ENCODE measurements around the gene UBXN7. TPM values are rescaled to one million over a fixed set of nuclear protein-coding genes. Genes with fewer than 3 reads are reported as not detected.
"Not testable (repeated sequence)": the region's sequence is repeated elsewhere in the genome, so short reads cannot be mapped to it uniquely, and the experiment has no call there.

UBXN7 gene
- total RNA-seq, 2 donors from 2014 or later, result 109 to 120 TPM

DNA sequence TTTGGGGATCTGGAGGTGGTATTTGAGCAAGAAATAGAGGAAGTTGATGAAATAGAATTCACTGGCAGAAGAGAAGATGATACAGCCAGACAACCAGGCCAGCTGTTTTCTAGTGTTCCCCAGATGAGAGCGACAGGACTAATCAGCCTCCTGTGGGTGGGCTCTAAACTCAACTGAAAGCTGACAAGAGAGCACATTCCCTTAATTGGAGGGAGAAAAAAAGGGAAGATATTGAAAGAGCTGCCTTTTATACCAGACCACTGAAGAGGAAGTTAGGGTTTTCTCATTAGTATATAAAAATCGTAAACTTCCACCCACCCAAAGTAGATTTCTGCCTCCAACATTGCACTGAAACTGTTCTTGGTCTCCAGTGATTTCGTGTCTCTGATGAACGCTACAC lies 87.6 kb downstream of the UBXN7 start:
- H3K27ac ChIP-seq (ENCODE audit: low read depth, low read length), result no peak overlapping the region

DNA sequence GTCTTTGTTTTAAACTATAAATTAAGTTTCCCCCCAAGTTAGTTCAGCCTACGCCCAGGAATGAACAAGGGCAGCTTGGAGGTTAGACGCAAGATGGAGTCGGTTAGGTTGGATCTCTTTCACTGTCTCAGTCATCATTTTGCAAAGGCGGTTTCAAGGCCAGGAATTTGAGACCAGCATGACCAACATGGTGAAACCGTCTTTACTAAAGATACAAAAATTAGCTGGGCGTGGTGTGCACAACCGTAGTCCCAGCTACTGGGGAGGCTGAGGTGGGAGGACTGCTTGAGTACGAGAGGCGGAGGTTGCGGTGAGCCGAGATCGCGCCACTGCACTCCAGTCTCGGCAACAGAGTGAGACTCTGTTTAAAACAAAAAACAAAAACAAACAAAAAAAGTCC lies 88.3 kb downstream of the UBXN7 start:
- not testable (repeated sequence) for H3K4me1 Mint-ChIP-seq; H3K9me3 Mint-ChIP-seq; H3K27me3 Mint-ChIP-seq (ENCODE audit: insufficient read depth); H3K4me3 Mint-ChIP-seq; H3K9ac ChIP-seq (ENCODE audit: extremely low read depth, low read length, poor library complexity, severe bottlenecking); H3K4me1 ChIP-seq (ENCODE audit: control insufficient read depth, insufficient read depth, low read length); H3K27ac ChIP-seq (ENCODE audit: low read depth, low read length); H3K36me3 ChIP-seq (ENCODE audit: control insufficient read depth, insufficient read depth, low read length); H3K27ac Mint-ChIP-seq; H3K9me3 ChIP-seq (ENCODE audit: control insufficient read depth, low read length); H3K27me3 ChIP-seq (ENCODE audit: control insufficient read depth, insufficient read depth, low read length, poor library complexity, severe bottlenecking); H3K4me3 ChIP-seq (ENCODE audit: low read length)
- peak; percentile 29 for DNase-seq
- H3K36me3 Mint-ChIP-seq (ENCODE audit: low read depth), result peaks cover 26% of the 10 kb centered on the region
- WGBS, 2 experiments (ENCODE audit: insufficient coverage in 1 of 2, insufficient read length in 1 of 2), result 91 to 96% methylated on average over 7 to 13 of the region's 14 CpGs

More for the DNA sequence above, 87.6 kb downstream of the UBXN7 start:
- no peaks in the 10 kb centered on the region for H3K9me3 Mint-ChIP-seq
- DNase-seq, result no peak
- no peak overlapping the region for H3K9ac ChIP-seq (ENCODE audit: extremely low read depth, low read length, poor library complexity, severe bottlenecking)
- H3K36me3 ChIP-seq (ENCODE audit: control insufficient read depth, insufficient read depth, low read length), result peaks cover 15% of the 10 kb centered on the region
- no peak overlapping the region for H3K4me3 ChIP-seq (ENCODE audit: low read length)
- no peaks in the 10 kb centered on the region for H3K4me1 ChIP-seq (ENCODE audit: control insufficient read depth, insufficient read depth, low read length)
- H3K27me3 ChIP-seq (ENCODE audit: control insufficient read depth, insufficient read depth, low read length, poor library complexity, severe bottlenecking), result no peaks in the 10 kb centered on the region
- H3K27me3 Mint-ChIP-seq (ENCODE audit: insufficient read depth), result no peaks in the 10 kb centered on the region
- no peaks in the 10 kb centered on the region for H3K4me1 Mint-ChIP-seq
- H3K9me3 ChIP-seq (ENCODE audit: control insufficient read depth, low read length), result no peaks in the 10 kb centered on the region
- peaks cover 33% of the 10 kb centered on the region for H3K36me3 Mint-ChIP-seq (ENCODE audit: low read depth)
- TF ChIP-seq, protein P1, sequence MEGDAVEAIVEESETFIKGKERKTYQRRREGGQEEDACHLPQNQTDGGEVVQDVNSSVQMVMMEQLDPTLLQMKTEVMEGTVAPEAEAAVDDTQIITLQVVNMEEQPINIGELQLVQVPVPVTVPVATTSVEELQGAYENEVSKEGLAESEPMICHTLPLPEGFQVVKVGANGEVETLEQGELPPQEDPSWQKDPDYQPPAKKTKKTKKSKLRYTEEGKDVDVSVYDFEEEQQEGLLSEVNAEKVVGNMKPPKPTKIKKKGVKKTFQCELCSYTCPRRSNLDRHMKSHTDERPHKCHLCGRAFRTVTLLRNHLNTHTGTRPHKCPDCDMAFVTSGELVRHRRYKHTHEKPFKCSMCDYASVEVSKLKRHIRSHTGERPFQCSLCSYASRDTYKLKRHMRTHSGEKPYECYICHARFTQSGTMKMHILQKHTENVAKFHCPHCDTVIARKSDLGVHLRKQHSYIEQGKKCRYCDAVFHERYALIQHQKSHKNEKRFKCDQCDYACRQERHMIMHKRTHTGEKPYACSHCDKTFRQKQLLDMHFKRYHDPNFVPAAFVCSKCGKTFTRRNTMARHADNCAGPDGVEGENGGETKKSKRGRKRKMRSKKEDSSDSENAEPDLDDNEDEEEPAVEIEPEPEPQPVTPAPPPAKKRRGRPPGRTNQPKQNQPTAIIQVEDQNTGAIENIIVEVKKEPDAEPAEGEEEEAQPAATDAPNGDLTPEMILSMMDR (conservative IDR thresholded peaks at IDR 0.05), result no peak
- WGBS, 2 experiments (ENCODE audit: insufficient coverage in 1 of 2, insufficient read length in 1 of 2), result 92 to 100% methylated on average over 4 of the region's 4 CpGs
- H3K27ac Mint-ChIP-seq, result no peak overlapping the region
- no peak overlapping the region for H3K4me3 Mint-ChIP-seq

DNA sequence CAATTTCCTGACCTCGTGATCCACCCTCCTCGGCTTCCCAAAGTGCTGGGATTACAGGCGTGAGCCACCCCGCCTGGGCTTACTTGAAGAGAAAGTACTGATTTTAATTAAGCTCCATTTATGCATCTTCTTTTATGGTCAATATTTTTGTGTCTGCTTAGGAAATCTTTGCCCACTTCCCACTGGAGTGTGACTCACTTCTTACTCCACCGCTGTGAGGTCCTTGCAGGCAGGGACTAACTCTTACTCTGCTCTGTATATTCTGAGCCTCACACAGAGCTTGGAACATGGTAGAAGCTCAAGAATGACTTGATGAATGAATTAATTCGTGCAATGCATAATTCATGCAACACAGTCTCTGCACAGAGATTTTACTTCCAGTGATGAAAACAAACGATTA lies 91.1 kb downstream of the UBXN7 start:
- no peak overlapping the region for H3K27ac Mint-ChIP-seq
- no peaks in the 10 kb centered on the region for H3K27me3 ChIP-seq (ENCODE audit: control insufficient read depth, insufficient read depth, low read length, poor library complexity, severe bottlenecking)

More for the DNA sequence above, 91.1 kb downstream of the UBXN7 start:
- H3K4me1 Mint-ChIP-seq, result no peaks in the 10 kb centered on the region
- 85 to 91% methylated on average over 6 to 7 of the region's 7 CpGs for WGBS, 2 experiments (ENCODE audit: insufficient coverage in 1 of 2, insufficient read length in 1 of 2)
- H3K27me3 Mint-ChIP-seq (ENCODE audit: insufficient read depth), result no peaks in the 10 kb centered on the region
- no peak for DNase-seq
- H3K9me3 ChIP-seq (ENCODE audit: control insufficient read depth, low read length), result no peaks in the 10 kb centered on the region
- H3K4me1 ChIP-seq (ENCODE audit: control insufficient read depth, insufficient read depth, low read length), result no peaks in the 10 kb centered on the region
- no peak overlapping the region for H3K4me3 ChIP-seq (ENCODE audit: low read length)
- no peak overlapping the region for H3K27ac ChIP-seq (ENCODE audit: low read depth, low read length)
- peaks cover 7% of the 10 kb centered on the region for H3K36me3 Mint-ChIP-seq (ENCODE audit: low read depth)
- TF ChIP-seq, protein P1 (conservative IDR thresholded peaks at IDR 0.05), result no peak
- H3K9ac ChIP-seq (ENCODE audit: extremely low read depth, low read length, poor library complexity, severe bottlenecking), result no peak overlapping the region
- no peak overlapping the region for H3K4me3 Mint-ChIP-seq
- H3K36me3 ChIP-seq (ENCODE audit: control insufficient read depth, insufficient read depth, low read length), result no peaks in the 10 kb centered on the region
- no peaks in the 10 kb centered on the region for H3K9me3 Mint-ChIP-seq
